ENCODE results near the gene WWC1.
"Not testable (repeated sequence)": the region's sequence is repeated elsewhere in the genome, so short reads cannot be mapped to it uniquely, and the experiment has no call there.

Gene WWC1

GRCh38 chr5:168305281-168305680 lies 13.8 kb downstream of the WWC1 start:
- no peak for DNase-seq (ENCODE audit: low read depth, low spot score)
- H3K27ac ChIP-seq: no peak overlapping the region

DNA sequence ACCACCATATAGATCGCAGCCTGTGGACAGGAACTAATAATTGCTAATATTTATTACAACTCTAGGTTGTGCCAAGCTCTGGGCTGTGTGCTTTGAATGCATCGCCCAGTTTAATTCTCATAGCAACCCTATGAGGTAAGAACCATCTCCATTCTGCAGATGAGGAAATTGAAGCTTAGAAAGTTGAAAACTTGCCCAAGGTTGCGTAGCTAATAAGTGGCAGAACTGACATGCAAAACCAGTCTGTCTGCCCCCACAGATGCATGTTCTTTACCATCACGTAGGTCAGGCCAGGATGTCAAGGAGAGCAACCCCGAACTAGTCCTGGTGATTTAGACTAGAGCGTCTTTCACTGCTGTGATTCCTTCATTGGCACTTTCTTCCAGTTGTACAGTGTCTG lies 15.6 kb downstream of the WWC1 start:
- DNase-seq (ENCODE audit: low read depth, low spot score): no peak
- H3K27ac ChIP-seq: no peak overlapping the region

DNA sequence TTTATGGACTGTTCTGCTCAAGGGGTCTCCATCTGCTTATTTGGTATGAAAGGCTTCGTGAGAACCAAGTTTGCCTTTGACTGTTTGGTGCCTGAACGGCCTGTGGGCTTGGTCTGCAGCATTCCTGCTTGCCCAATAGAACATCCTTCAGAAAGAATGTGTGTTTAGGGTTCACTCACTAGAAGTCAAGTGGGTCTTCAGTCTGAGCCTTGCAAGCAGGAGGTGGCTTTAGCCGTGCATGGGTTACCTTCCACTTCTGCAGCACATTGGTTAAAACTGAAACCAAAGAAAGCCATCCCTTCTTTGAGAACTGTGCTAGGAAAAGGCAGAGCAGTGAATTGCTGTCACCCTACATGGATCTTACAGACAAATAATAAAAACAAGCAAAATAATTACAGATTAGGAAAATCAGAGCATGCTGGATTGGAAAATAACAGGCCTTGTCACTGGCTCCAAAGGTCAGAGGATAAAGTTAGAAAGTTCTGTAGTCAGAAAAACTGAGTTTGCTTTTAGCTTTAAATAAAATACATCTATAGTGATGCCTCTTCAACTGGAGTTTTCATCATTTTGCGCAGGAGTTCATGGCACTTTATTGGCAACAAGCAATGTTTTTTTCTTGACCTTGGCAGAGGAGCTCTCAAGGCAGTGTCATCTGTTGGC lies 16.6 kb downstream of the WWC1 start:
- no peak for DNase-seq (ENCODE audit: low read depth, low spot score)
- no peak overlapping the region for H3K27ac ChIP-seq

- no peak for DNase-seq (ENCODE audit: low read depth, low spot score)
- no peak overlapping the region for H3K27ac ChIP-seq
These were observed 17.6 kb downstream of the WWC1 start for GRCh38 chr5:168308976-168309598.

- H3K27ac ChIP-seq; DNase-seq (ENCODE audit: low read depth, low spot score): not testable (repeated sequence)
These were observed 19.1 kb downstream of the WWC1 start for GRCh38 chr5:168310541-168310940.

- H3K27ac ChIP-seq: no peak overlapping the region
- DNase-seq (ENCODE audit: low read depth, low spot score): no peak
These were observed 19.7 kb downstream of the WWC1 start for GRCh38 chr5:168311061-168311566.

- DNase-seq (ENCODE audit: low read depth, low spot score): no peak
- H3K27ac ChIP-seq: no peak overlapping the region
These were observed 21.3 kb downstream of the WWC1 start for GRCh38 chr5:168312606-168313295.

DNA sequence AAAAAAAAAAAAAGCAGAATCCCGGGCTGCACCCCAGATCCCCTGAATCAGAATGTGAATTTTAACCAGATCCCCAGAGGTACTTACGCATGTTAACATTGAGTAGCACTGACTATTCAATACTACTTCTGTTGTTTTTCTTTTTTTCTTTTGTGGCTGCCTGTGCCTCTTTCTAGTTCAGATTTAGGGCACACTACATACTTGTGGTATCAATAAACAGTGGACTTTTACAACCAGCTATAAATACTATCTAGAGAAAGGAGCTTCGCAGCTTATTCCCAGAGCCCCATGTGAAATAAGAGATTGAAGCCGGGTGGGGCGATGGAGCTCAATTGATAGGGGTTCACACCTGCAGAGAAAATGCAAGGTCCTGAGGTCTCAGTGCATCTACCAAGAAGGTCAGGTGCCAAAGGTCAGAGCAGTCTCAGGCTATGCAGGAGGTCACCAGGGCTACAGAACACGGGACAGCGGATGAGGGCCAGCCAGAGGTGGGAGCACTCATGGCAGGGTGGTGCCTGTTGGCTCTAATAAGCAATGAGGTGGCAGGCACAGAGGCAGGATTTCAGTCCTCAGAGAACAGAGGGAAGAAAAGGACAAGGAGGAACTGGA lies 22.3 kb downstream of the WWC1 start:
- DNase-seq (ENCODE audit: low read depth, low spot score): no peak
- peak overlapping the region; percentile 62 for H3K27ac ChIP-seq

GRCh38 chr5:168314735-168315411 lies 23.4 kb downstream of the WWC1 start:
- peak; percentile 50 for DNase-seq (ENCODE audit: low read depth, low spot score)
- peak overlapping the region; percentile 62 for H3K27ac ChIP-seq

DNA sequence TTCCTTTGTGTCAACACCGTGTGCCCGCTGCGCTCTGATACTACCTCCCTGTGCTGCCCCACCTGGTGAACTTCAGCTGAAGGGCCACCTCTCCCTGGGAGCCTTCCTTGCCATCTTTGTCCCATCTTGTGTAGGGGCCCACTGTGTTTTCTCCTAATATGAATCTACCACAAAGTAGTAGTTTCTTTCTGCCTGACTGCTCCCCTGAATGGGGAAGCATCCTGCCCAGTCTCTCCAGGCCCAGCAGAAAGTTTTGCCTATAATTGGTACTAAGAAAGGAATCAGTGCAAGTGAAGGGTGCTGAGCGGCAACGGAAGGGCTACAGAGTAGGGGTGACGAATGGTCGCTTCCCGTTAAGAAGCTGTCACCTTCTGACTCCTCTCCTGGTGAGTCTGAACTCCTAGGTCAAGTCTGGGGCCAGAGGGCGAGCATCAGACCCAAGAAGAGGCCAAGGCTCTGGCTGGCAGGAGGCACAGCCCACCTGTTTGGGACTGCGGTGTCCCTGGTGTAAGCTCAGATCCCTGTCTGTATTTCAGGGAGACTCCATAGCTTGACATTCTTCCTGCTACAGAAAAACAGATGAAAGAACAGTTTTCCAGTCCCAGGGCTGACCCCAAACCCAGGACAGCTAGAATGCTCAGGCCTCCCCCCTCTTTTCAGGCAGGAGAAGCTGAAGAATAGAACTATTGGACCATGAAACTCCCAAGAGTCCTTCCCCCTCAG lies 24.1 kb downstream of the WWC1 start:
- DNase-seq (ENCODE audit: low read depth, low spot score): no peak
- peak overlapping the region; percentile 62 for H3K27ac ChIP-seq

- H3K27ac ChIP-seq: peak overlapping the region; percentile 62
- DNase-seq (ENCODE audit: low read depth, low spot score): no peak
These were observed 24.7 kb downstream of the WWC1 start for GRCh38 chr5:168316139-168316578.

DNA sequence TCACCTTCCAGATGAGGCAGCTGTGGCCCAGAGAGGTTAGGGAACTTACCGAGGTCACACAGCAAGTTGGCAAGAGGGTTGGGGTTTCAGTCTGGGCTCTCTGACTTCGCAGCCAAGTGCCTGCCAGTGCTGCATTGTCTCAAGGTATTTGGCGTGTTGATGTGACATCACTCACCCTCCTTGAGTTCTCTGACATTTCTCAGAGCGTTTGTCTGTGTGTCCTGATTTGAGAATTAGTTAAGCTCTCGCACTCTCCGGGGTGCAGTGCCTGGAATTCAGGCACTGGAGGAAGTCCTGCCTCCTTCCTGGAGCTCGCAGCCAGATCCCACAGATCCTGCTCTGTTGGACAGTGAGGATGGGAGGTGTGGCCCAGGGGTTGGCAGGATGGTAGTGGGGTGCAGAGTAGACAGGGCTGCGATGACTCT lies 25.7 kb downstream of the WWC1 start:
- H3K27ac ChIP-seq: peak overlapping the region; percentile 62
- DNase-seq (ENCODE audit: low read depth, low spot score): no peak

DNA sequence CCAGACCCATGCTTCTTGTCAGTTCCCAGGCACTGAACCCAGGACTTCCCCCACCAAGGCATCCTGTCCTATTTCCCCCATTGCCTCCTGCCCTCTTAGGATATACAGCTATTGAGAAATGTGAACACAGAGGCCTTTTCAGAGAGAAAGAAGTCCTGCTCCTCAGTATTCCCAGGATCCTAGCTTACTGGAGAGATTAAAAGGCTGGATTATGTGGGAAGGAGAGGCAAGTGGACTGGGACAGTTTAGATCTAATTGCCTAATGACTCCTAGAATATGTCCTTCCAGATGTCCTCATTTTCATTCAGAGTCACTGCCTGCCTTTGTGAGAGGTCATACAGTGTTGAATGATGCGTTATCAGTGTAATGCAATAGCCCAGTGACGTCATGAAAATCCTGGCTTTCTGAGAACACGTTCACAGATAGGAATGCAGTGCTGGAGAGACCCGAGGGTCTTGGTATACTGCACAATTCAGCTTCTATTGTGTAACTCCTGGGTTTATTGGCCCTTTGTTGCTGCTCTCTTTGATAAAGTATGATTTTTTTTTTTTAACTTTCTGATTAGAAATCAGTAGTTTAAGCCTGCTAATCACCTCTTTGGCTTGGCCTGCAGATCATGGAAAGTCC lies 26.2 kb downstream of the WWC1 start:
- DNase-seq (ENCODE audit: low read depth, low spot score): no peak
- peak overlapping the region; percentile 62 for H3K27ac ChIP-seq

- peak overlapping the region; percentile 62 for H3K27ac ChIP-seq
- DNase-seq (ENCODE audit: low read depth, low spot score): no peak
These were observed 26.8 kb downstream of the WWC1 start for GRCh38 chr5:168318240-168318639.

- no peak overlapping the region for H3K27ac ChIP-seq
- no peak for DNase-seq (ENCODE audit: low read depth, low spot score)
These were observed 28.3 kb downstream of the WWC1 start for GRCh38 chr5:168319774-168320173.

- DNase-seq (ENCODE audit: low read depth, low spot score): no peak
- no peak overlapping the region for H3K27ac ChIP-seq
These were observed 29.4 kb downstream of the WWC1 start for GRCh38 chr5:168320805-168321204.

- peak overlapping the region; percentile 91 for H3K27ac ChIP-seq
- DNase-seq (ENCODE audit: low read depth, low spot score): peak; percentile 74
These were observed 33.6 kb downstream of the WWC1 start for GRCh38 chr5:168324859-168325630.

- no peak overlapping the region for H3K27ac ChIP-seq
- DNase-seq (ENCODE audit: low read depth, low spot score): no peak
These were observed 35.6 kb downstream of the WWC1 start for GRCh38 chr5:168327019-168327421.

Data from epithelial cell of prostate (primary cell).